GM18951 (cell line): ENCODE data around the gene LCAT.
"Not testable (repeated sequence)": the region's sequence is repeated elsewhere in the genome, so short reads cannot be mapped to it uniquely, and the experiment has no call there.

Source experiments
- POLR2A ChIP-seq: IDR thresholded peaks from 4 replicates; pipeline ENCODE4 v1.6.1; 2011; ENCODE audit warnings: mild to moderate bottlenecking; ENCODE audit not compliant: insufficient read length, insufficient read depth; ENCODE audit errors: extremely low read depth
- in situ Hi-C: fragments of 300-500 bp; cut with MboI; formaldehyde crosslinking; loops from one replicate; pipeline ENCODE4 v1.12.0; 2022; ENCODE audit warnings: low sequenced_read_pairs, mixed read lengths, inconsistent platforms; ENCODE audit not compliant: unreplicated experiment

LCAT gene

GRCh38 chr16:67977469-67978227, 33.7 kb upstream of the LCAT start:
- no peak for TF ChIP-seq POLR2A
- in situ Hi-C loops, result no loop called here

GRCh38 chr16:67977005-67977404, 33.1 kb upstream of the LCAT start:
- in situ Hi-C loops, result no loop called here
- no peak for TF ChIP-seq POLR2A

GRCh38 chr16:67976205-67976604, 32.3 kb upstream of the LCAT start:
- TF ChIP-seq POLR2A, result no peak
- in situ Hi-C loops, result no loop called here

- no peak for TF ChIP-seq POLR2A
- in situ Hi-C loops, result no loop called here
These were observed 31.6 kb upstream of the LCAT start for GRCh38 chr16:67975321-67976105.

- in situ Hi-C loops, result not testable (repeated sequence)
These were observed 28.4 kb upstream of the LCAT start for GRCh38 chr16:67972285-67972684.

- TF ChIP-seq POLR2A, result no peak
- in situ Hi-C loops, result no loop called here
These were observed 27.2 kb upstream of the LCAT start for GRCh38 chr16:67971111-67971510.

GRCh38 chr16:67969254-67970039, 25.5 kb upstream of the LCAT start:
- no peak for TF ChIP-seq POLR2A
- in situ Hi-C loops, result no loop called here

GRCh38 chr16:67968400-67969253, 24.7 kb upstream of the LCAT start, which contains the start of gene SLC12A4:
TSS of gene SLC12A4 (minus strand) at chr16:67968637. CDS start at chr16:67968553, 84 bp downstream.
- TF ChIP-seq POLR2A, result peak; percentile 74
- in situ Hi-C loops, result no loop called here

- TF ChIP-seq POLR2A, result no peak
- in situ Hi-C loops, result no loop called here
These were observed 24.1 kb upstream of the LCAT start for GRCh38 chr16:67967958-67968399.

GRCh38 chr16:67967183-67967957, 23.4 kb upstream of the LCAT start:
- in situ Hi-C loops, result no loop called here

GRCh38 chr16:67966549-67967182, 22.7 kb upstream of the LCAT start:
- in situ Hi-C loops, result no loop called here
- TF ChIP-seq POLR2A, result no peak

More at GRCh38 chr16:67967183-67967957, 23.4 kb upstream of the LCAT start:
- TF ChIP-seq POLR2A, result no peak
